Mucosa of descending colon (tissue), 3 donors: ENCODE data around the gene ADAMTS17. TPM values are rescaled to one million over a fixed set of nuclear protein-coding genes. Genes with fewer than 3 reads are reported as not detected.

Experiments
- ATAC-seq: fragments of 200-7000 bp; cut with Tn5 transposase; one replicate; pipeline ENCODE4 v1.9.1; 2020; ENCODE audit warnings: mild to moderate bottlenecking, moderate library complexity
- DNase-seq, 3 donors: peaks; one replicate each; pipeline ENCODE4 v3.0.0-alpha.2; 2020
- H3K36me3 ChIP-seq: fragments of 200-600 bp; one replicate; pipeline ENCODE4 v1.8.0; 2021; ENCODE audit warnings: low read depth, mild to moderate bottlenecking
- H3K4me1 ChIP-seq: fragments of 200-600 bp; one replicate; pipeline ENCODE4 v1.8.0; 2021; ENCODE audit warnings: low read depth, mild to moderate bottlenecking
- H3K4me3 ChIP-seq: fragments of 200-600 bp; one replicate; pipeline ENCODE4 v1.8.0; 2021; ENCODE audit warnings: mild to moderate bottlenecking
- H3K9me3 ChIP-seq: fragments of 200-600 bp; one replicate; pipeline ENCODE4 v1.8.0; 2021; ENCODE audit warnings: mild to moderate bottlenecking
- CTCF ChIP-seq: fragments of 200-600 bp; IDR thresholded peaks from one replicate; pipeline ENCODE4 v1.8.0; 2022; ENCODE audit warnings: antibody characterized with exemption, mild to moderate bottlenecking
- intact Hi-C, 2 donors: fragments of 100-400 bp; cut with DNase I in 1 of 2; cut with micrococcal nuclease in 1 of 2; formaldehyde crosslinking; loops; one replicate each; pipeline versions ENCODE4 v1.11.0 to v1.11.1; 2022; cut with DNase I, micrococcal nuclease
- total RNA-seq, 3 donors: library from RNA; stranded (reverse); fragmentation: NEBNext Ultra II Directional in 2 of 3; extraction: Animal tissue kit (Norgen Biotek cat#: 25700) in 2 of 3; gene quantifications; one replicate each; pipeline versions ENCODE4 v1.2.1 to v1.2.4, GENCODE V29; 2021 to 2023
- donor health status: DM: no; HTN: no; CAD: no; lungs with moderate emphysema.
- donor health status: DM: no; HTN: no; CAD: no.
- donor health status: DM: no; HTN: yes; CAD: no.

Gene ADAMTS17
- total RNA-seq, 3 donors from 2014 or later, result 5.2 to 13.8 (median 6.3) TPM

- H3K4me3 ChIP-seq, result no peak overlapping the region
- peaks cover 4% of the 10 kb centered on the region for H3K9me3 ChIP-seq
- H3K36me3 ChIP-seq, result no peaks in the 10 kb centered on the region
- intact Hi-C loops, result no loop called here
- ATAC-seq (no peak), DNase-seq (no peak)
- no peak for TF ChIP-seq CTCF
- H3K4me1 ChIP-seq, result no peaks in the 10 kb centered on the region
Measured at GRCh38 chr15:100050877-100051786, 290.6 kb downstream of the ADAMTS17 start.

DNA sequence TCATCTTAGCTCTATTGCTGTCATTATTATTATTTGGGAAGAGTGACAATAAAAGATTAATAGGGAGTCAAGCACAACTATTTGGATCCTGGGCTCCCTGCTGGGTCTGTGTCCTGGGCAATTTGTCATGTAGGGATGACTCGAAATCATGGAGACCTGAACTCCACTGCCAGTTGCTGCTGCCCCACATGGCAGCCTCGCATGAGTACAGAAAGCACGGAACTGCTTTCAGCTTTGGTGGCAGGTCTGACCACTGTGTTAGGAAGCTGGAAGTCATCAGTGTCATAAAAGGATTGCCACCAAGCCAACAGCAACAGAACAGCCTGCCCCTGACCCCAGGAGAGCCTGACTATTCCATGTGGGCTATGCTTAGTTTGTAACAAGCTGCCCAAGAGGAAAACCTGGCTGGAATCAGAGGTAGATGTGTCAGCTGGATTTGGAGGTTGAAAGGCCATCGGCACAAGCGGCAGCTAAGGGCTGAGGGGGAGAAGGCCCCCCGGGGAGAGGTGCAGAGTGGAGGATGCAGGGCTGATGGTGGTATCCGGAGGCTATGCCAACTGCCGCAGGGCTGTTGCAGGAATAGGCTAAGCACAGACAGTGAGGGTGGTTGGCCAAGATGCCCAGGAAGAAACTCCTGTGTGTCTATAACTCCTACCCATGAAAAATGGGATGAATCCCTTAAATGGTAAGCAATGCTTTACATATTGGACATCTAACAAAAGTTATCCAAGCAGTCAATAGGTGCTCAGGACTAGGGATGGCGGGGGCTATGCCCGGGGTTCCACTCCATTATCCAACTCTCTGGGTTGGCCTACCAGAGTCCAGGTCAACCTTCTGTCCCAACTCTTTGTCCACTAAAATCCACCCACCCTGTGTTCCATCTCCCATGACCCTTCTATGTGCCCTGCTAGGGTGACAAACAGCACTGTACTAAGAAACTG is 291.6 kb downstream of the ADAMTS17 start:
- no peak for TF ChIP-seq CTCF
- intact Hi-C loops, result no loop called here

DNA sequence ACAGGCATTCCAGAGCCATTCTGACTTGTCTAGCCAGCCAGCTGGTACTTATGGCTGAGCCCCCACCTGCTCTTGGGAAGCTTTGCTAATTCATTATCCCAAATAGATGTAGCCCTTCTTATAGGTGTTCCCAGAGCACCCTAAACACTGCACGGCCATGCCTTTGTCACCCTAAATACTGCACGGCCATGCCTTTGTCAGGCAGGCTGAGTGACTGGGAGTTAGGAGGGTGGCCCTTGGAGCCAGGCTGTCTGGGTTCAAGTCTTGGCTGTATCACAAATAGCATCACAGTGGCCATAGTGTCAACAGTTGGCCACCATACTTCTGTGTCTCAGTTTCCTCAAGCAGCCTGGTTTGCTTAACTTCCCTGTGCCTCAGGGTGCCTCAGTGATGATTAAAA is 292.3 kb downstream of the ADAMTS17 start:
- intact Hi-C loops, result no loop called here
- Histone ChIP-seq H3K36me3 (no peaks in the 10 kb centered on the region), H3K4me3 (no peak overlapping the region), H3K9me3 (peaks cover 4% of the 10 kb centered on the region), H3K4me1 (no peaks in the 10 kb centered on the region)
- no peak for TF ChIP-seq CTCF
- DNase-seq (no peak), ATAC-seq (no peak)

More for the DNA sequence above, 291.6 kb downstream of the ADAMTS17 start:
- Histone ChIP-seq H3K9me3 (peaks cover 4% of the 10 kb centered on the region), H3K4me1 (no peaks in the 10 kb centered on the region), H3K36me3 (no peaks in the 10 kb centered on the region), H3K4me3 (no peak overlapping the region)
- DNase-seq, result no peak
- ATAC-seq, result no peak

DNA sequence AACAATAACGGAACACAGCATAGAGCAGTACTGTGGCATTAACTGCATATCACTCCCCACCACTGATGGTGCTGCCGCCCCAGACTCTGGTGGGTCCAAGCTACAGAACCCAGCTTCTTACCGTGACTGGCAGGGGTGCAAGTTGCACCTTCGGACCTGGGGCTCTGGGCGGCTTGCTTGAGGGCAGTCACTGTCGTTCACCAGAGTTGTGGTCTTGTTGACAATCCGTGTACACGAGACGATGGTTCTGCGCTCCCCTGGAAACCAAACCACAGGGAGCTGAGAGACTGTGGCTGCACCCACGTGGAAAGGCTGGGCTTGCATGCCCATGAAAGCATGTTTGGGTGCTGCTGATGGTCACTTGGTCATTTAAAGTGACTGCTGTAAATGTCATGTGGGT is 293.0 kb downstream of the ADAMTS17 start:
- peaks cover 4% of the 10 kb centered on the region for H3K9me3 ChIP-seq
- no peak for ATAC-seq
- intact Hi-C loops, result no loop called here
- no peak overlapping the region for H3K4me3 ChIP-seq
- no peak for TF ChIP-seq CTCF
- DNase-seq, result no peak
- no peaks in the 10 kb centered on the region for H3K4me1 ChIP-seq
- H3K36me3 ChIP-seq, result no peaks in the 10 kb centered on the region

GRCh38 chr15:100043692-100044091 is 298.1 kb downstream of the ADAMTS17 start:
- no peak overlapping the region for H3K4me3 ChIP-seq
- no peaks in the 10 kb centered on the region for H3K36me3 ChIP-seq
- H3K4me1 ChIP-seq, result no peaks in the 10 kb centered on the region
- ATAC-seq, result no peak
- intact Hi-C loops, result no loop called here
- no peak for DNase-seq
- TF ChIP-seq CTCF, result no peak
- H3K9me3 ChIP-seq, result peaks cover 4% of the 10 kb centered on the region
